ENCODE results near the gene GET3. TPM values are rescaled to one million over a fixed set of nuclear protein-coding genes. Genes with fewer than 3 reads are reported as not detected.
A peak's percentile ranks its signal among the peaks of the same experiment; 100 is the strongest.

Gene GET3
- total RNA-seq: 37.6 TPM
- 10 to 100 TPM; 42.8 to 58.7 (median 51.6) TPM for polyA plus RNA-seq (ENCODE audit: insufficient read depth in 1 of 8, insufficient read length in 8 of 8, low replicate concordance in 1 of 8)
- long read RNA-seq, donor 1, transcript ASNA1-201 (7 exons, 1,280 nt): major isoform, 10 of 18 reads
- long read RNA-seq, donor 1, partial matches to known transcripts: 7 of 18 reads
- long read RNA-seq, donor 1, other reads (novel, unspliced or antisense): 0 of 18 reads
- long read RNA-seq, donor 2, partial matches to known transcripts: 0 of 1 reads
- long read RNA-seq, donor 2, other reads (novel, unspliced or antisense): 0 of 1 reads
- long read RNA-seq, donor 3, transcript ASNA1-201 (7 exons, 1,280 nt): major isoform, 22 of 31 reads
- long read RNA-seq, donor 3, partial matches to known transcripts: 8 of 31 reads
- long read RNA-seq, donor 3, other reads (novel, unspliced or antisense): 0 of 31 reads
- long read RNA-seq, donor 4, transcript ASNA1-201 (7 exons, 1,280 nt): major isoform, 10 of 15 reads
- long read RNA-seq, donor 4, partial matches to known transcripts: 5 of 15 reads
- long read RNA-seq, donor 4, other reads (novel, unspliced or antisense): 0 of 15 reads
- long read RNA-seq, donor 5, transcript ASNA1-201 (7 exons, 1,280 nt): major isoform, 43 of 70 reads
- long read RNA-seq, donor 5, partial matches to known transcripts: 26 of 70 reads
- long read RNA-seq, donor 5, other reads (novel, unspliced or antisense): 0 of 70 reads
- long read RNA-seq, donor 6, transcript ASNA1-201 (7 exons, 1,280 nt): major isoform, 30 of 36 reads
- long read RNA-seq, donor 6, partial matches to known transcripts: 6 of 36 reads
- long read RNA-seq, donor 6, other reads (novel, unspliced or antisense): 0 of 36 reads
- long read RNA-seq, donor 7, transcript ASNA1-201 (7 exons, 1,280 nt): major isoform, 20 of 35 reads
- long read RNA-seq, donor 7, partial matches to known transcripts: 15 of 35 reads
- long read RNA-seq, donor 7, other reads (novel, unspliced or antisense): 0 of 35 reads
- long read RNA-seq, donor 8, transcript ASNA1-201 (7 exons, 1,280 nt): major isoform, 16 of 17 reads
- long read RNA-seq, donor 8, partial matches to known transcripts: 0 of 17 reads
- long read RNA-seq, donor 8, other reads (novel, unspliced or antisense): 0 of 17 reads
- long read RNA-seq, donor 9, transcript ASNA1-201 (7 exons, 1,280 nt): major isoform, 19 of 27 reads
- long read RNA-seq, donor 9, partial matches to known transcripts: 5 of 27 reads
- long read RNA-seq, donor 9, other reads (novel, unspliced or antisense): 0 of 27 reads
- long read RNA-seq, donor 10, transcript ASNA1-201 (7 exons, 1,280 nt): major isoform, 24 of 25 reads
- long read RNA-seq, donor 10, partial matches to known transcripts: 0 of 25 reads
- long read RNA-seq, donor 10, other reads (novel, unspliced or antisense): 0 of 25 reads
- long read RNA-seq, donor 11, transcript ASNA1-201 (7 exons, 1,280 nt): major isoform, 11 of 18 reads
- long read RNA-seq, donor 11, partial matches to known transcripts: 5 of 18 reads
- long read RNA-seq, donor 11, other reads (novel, unspliced or antisense): 0 of 18 reads

GRCh38 chr19:12736995-12737834 lies at the start of gene GET3:
Gene GET3, plus strand, starts transcription at chr19:12737497. Its CDS starts 9 bp downstream, at chr19:12737506.
- Histone ChIP-seq H3K36me3 (ENCODE audit: control insufficient read depth, insufficient read depth, low read length) (peaks cover 30% of the 10 kb centered on the region), H3K4me1 (ENCODE audit: control insufficient read depth, insufficient read depth, low read length) (peaks cover 35% of the 10 kb centered on the region), H3K9me3 (replicated peaks; ENCODE audit: control insufficient read depth, low read depth, low read length) (no peaks in the 10 kb centered on the region), H3K27ac (ENCODE audit: low read length) (peak within 1 kb of the TSS; percentile 93), H3K4me3 (ENCODE audit: low read length) (peak within 1 kb of the TSS; percentile 93), H3K27me3 (ENCODE audit: control insufficient read depth, insufficient read depth, low read length) (no peaks in the 10 kb centered on the region)
- DNase-seq: peak; percentile 99
- under 1% methylated on average over 27 of the region's 29 CpGs for WGBS (ENCODE audit: insufficient coverage)

GRCh38 chr19:12689012-12689411 lies 48.3 kb upstream of the GET3 start:
- Histone ChIP-seq H3K27me3 (ENCODE audit: control insufficient read depth, insufficient read depth, low read length) (no peaks in the 10 kb centered on the region), H3K9me3 (replicated peaks; ENCODE audit: control insufficient read depth, low read depth, low read length) (no peaks in the 10 kb centered on the region), H3K4me3 (ENCODE audit: low read length) (no peak overlapping the region), H3K36me3 (ENCODE audit: control insufficient read depth, insufficient read depth, low read length) (peaks cover 7% of the 10 kb centered on the region), H3K4me1 (ENCODE audit: control insufficient read depth, insufficient read depth, low read length) (no peaks in the 10 kb centered on the region), H3K27ac (ENCODE audit: low read length) (no peak overlapping the region)
- no peak for DNase-seq
- WGBS (ENCODE audit: insufficient coverage): 94% methylated on average over 12 of the region's 12 CpGs

- Histone ChIP-seq H3K36me3 (ENCODE audit: control insufficient read depth, insufficient read depth, low read length) (peaks cover 7% of the 10 kb centered on the region), H3K4me3 (ENCODE audit: low read length) (no peak overlapping the region), H3K9me3 (replicated peaks; ENCODE audit: control insufficient read depth, low read depth, low read length) (no peaks in the 10 kb centered on the region), H3K27ac (ENCODE audit: low read length) (no peak overlapping the region), H3K4me1 (ENCODE audit: control insufficient read depth, insufficient read depth, low read length) (no peaks in the 10 kb centered on the region), H3K27me3 (ENCODE audit: control insufficient read depth, insufficient read depth, low read length) (no peaks in the 10 kb centered on the region)
- DNase-seq: peak; percentile 6
- WGBS (ENCODE audit: insufficient coverage): 72% methylated on average over 18 of the region's 26 CpGs
Measured at GRCh38 chr19:12689581-12690216, 47.6 kb upstream of the GET3 start.

GRCh38 chr19:12692960-12693359 lies 44.3 kb upstream of the GET3 start:
- Histone ChIP-seq H3K27ac (ENCODE audit: low read length) (no peak overlapping the region), H3K27me3 (ENCODE audit: control insufficient read depth, insufficient read depth, low read length) (no peaks in the 10 kb centered on the region), H3K36me3 (ENCODE audit: control insufficient read depth, insufficient read depth, low read length) (peaks cover 7% of the 10 kb centered on the region), H3K9me3 (replicated peaks; ENCODE audit: control insufficient read depth, low read depth, low read length) (no peaks in the 10 kb centered on the region), H3K4me3 (ENCODE audit: low read length) (no peak overlapping the region), H3K4me1 (ENCODE audit: control insufficient read depth, insufficient read depth, low read length) (peaks cover 14% of the 10 kb centered on the region)
- 92% methylated on average over 4 of the region's 5 CpGs for WGBS (ENCODE audit: insufficient coverage)
- DNase-seq: no peak

GRCh38 chr19:12694641-12695040 lies 42.7 kb upstream of the GET3 start:
- H3K27ac ChIP-seq (ENCODE audit: low read length): no peak overlapping the region
- H3K4me1 ChIP-seq (ENCODE audit: control insufficient read depth, insufficient read depth, low read length): peaks cover 14% of the 10 kb centered on the region
- H3K36me3 ChIP-seq (ENCODE audit: control insufficient read depth, insufficient read depth, low read length): peaks cover 12% of the 10 kb centered on the region
- no peaks in the 10 kb centered on the region for H3K9me3 ChIP-seq (replicated peaks; ENCODE audit: control insufficient read depth, low read depth, low read length)
- no peak for DNase-seq
- no peak overlapping the region for H3K4me3 ChIP-seq (ENCODE audit: low read length)
- no peaks in the 10 kb centered on the region for H3K27me3 ChIP-seq (ENCODE audit: control insufficient read depth, insufficient read depth, low read length)
- WGBS (ENCODE audit: insufficient coverage): 91% methylated on average over 16 of the region's 16 CpGs

GRCh38 chr19:12695096-12695495 lies 42.2 kb upstream of the GET3 start:
- no peak for DNase-seq
- H3K36me3 ChIP-seq (ENCODE audit: control insufficient read depth, insufficient read depth, low read length): peaks cover 17% of the 10 kb centered on the region
- H3K27ac ChIP-seq (ENCODE audit: low read length): no peak overlapping the region
- 60% methylated on average over 1 of the region's 2 CpGs for WGBS (ENCODE audit: insufficient coverage)
- no peaks in the 10 kb centered on the region for H3K27me3 ChIP-seq (ENCODE audit: control insufficient read depth, insufficient read depth, low read length)
- peaks cover 14% of the 10 kb centered on the region for H3K4me1 ChIP-seq (ENCODE audit: control insufficient read depth, insufficient read depth, low read length)
- no peaks in the 10 kb centered on the region for H3K9me3 ChIP-seq (replicated peaks; ENCODE audit: control insufficient read depth, low read depth, low read length)
- H3K4me3 ChIP-seq (ENCODE audit: low read length): no peak overlapping the region

GRCh38 chr19:12695514-12695913 lies 41.8 kb upstream of the GET3 start:
- Histone ChIP-seq H3K4me1 (ENCODE audit: control insufficient read depth, insufficient read depth, low read length) (peaks cover 14% of the 10 kb centered on the region), H3K27ac (ENCODE audit: low read length) (no peak overlapping the region), H3K4me3 (ENCODE audit: low read length) (peak overlapping the region; percentile 96), H3K36me3 (ENCODE audit: control insufficient read depth, insufficient read depth, low read length) (peaks cover 19% of the 10 kb centered on the region), H3K9me3 (replicated peaks; ENCODE audit: control insufficient read depth, low read depth, low read length) (no peaks in the 10 kb centered on the region), H3K27me3 (ENCODE audit: control insufficient read depth, insufficient read depth, low read length) (no peaks in the 10 kb centered on the region)
- DNase-seq: no peak
- WGBS (ENCODE audit: insufficient coverage): 77% methylated on average over 1 of the region's 1 CpG

GRCh38 chr19:12695997-12696365 lies 41.3 kb upstream of the GET3 start:
- H3K27ac ChIP-seq (ENCODE audit: low read length): no peak overlapping the region
- no peak for DNase-seq
- peak overlapping the region; percentile 96 for H3K4me3 ChIP-seq (ENCODE audit: low read length)
- H3K36me3 ChIP-seq (ENCODE audit: control insufficient read depth, insufficient read depth, low read length): peaks cover 23% of the 10 kb centered on the region
- H3K27me3 ChIP-seq (ENCODE audit: control insufficient read depth, insufficient read depth, low read length): no peaks in the 10 kb centered on the region
- H3K9me3 ChIP-seq (replicated peaks; ENCODE audit: control insufficient read depth, low read depth, low read length): no peaks in the 10 kb centered on the region
- WGBS (ENCODE audit: insufficient coverage): under 1% methylated on average over 24 of the region's 36 CpGs
- peaks cover 14% of the 10 kb centered on the region for H3K4me1 ChIP-seq (ENCODE audit: control insufficient read depth, insufficient read depth, low read length)
